Gastroesophageal sphincter (tissue), 4 donors: Measurements from ENCODE around the gene CNEP1R1. TPM values are rescaled to one million over a fixed set of nuclear protein-coding genes. Genes with fewer than 3 reads are reported as not detected.

Experiments used
- ATAC-seq: fragments of 150-250 bp; one replicate; pipeline ENCODE4 v1.9.1; 2016; ENCODE audit warnings: mild to moderate bottlenecking, moderate library complexity
- H3K27ac ChIP-seq, 4 donors: fragments of 200-600 bp; sonication (generic) in 3 of 4; 1 replicate in 3 of 4; 2 replicates in 1 of 4; pipeline ENCODE4 v1.5.1; 2016 to 2019
- H3K27me3 ChIP-seq: fragments of 200-600 bp; sonication (generic); one replicate; pipeline ENCODE4 v1.5.1; 2019
- H3K36me3 ChIP-seq, 2 donors: fragments of 200-600 bp; sonication (generic); one replicate each; pipeline ENCODE4 v1.5.1; 2019; ENCODE audit warnings: control low read depth in 1 of 2
- H3K4me1 ChIP-seq, 3 donors: fragments of 200-600 bp; sonication (generic); 1 replicate in 2 of 3; 2 replicates in 1 of 3; pipeline ENCODE4 v1.5.1; 2016 to 2019; ENCODE audit warnings: control low read depth in 2 of 3
- H3K4me3 ChIP-seq, 2 donors: fragments of 200-600 bp; sonication (generic); one replicate each; pipeline ENCODE4 v1.5.1; 2019; ENCODE audit warnings: mild to moderate bottlenecking in 1 of 2, moderate library complexity in 1 of 2
- H3K9me3 ChIP-seq, 3 donors: fragments of 200-600 bp; sonication (generic); one replicate each; pipeline ENCODE4 v1.5.1; 2017 to 2019; ENCODE audit warnings: control low read depth in 2 of 3
- EP300 ChIP-seq: sonication (generic); formaldehyde crosslinking; IDR thresholded peaks from one replicate; pipeline ENCODE4 v1.6.1; 2017; ENCODE audit warnings: antibody characterized with exemption, mild to moderate bottlenecking
- POLR2A ChIP-seq, 2 donors: fragments of 450-650 bp; IDR thresholded peaks; one replicate each; pipeline ENCODE4 v1.6.1; 2017; ENCODE audit warnings: antibody characterized with exemption in 2 of 2, mild to moderate bottlenecking in 2 of 2, moderate library complexity in 1 of 2
- POLR2AphosphoS5 ChIP-seq: sonication (generic); formaldehyde crosslinking; IDR thresholded peaks from one replicate; pipeline ENCODE4 v1.6.1; 2017; ENCODE audit warnings: antibody characterized with exemption
- WGBS, 2 donors: methylation state at CpG; one replicate each; pipeline ENCODE4 v1.1.5; 2018; ENCODE audit warnings: low coverage in 1 of 2; 5-methylcytosine and 5-hydroxymethylcytosine counted together
- small RNA-seq, 4 donors: library from RNA; depleted of rRNA; stranded (forward); fragments of <200 nt; gene quantifications; one replicate each; pipeline ENCODE3, GENCODE V24; 2016
- total RNA-seq, 4 donors: library from RNA; depleted of rRNA; stranded (reverse); fragments of >200 nt; gene quantifications; one replicate each; pipeline ENCODE4 v1.1.0, GENCODE V29; 2016
- TF ChIP-seq, protein P1 (sequence below), 4 experiments: fragments of 200-600 bp in 2 of 4; fragments of 450-650 bp in 2 of 4; sonication (generic) in 1 of 4; IDR thresholded peaks; one replicate each; pipeline ENCODE4 v1.5.1; 2017 to 2019; ENCODE audit warnings: antibody characterized with exemption in 4 of 4, mild to moderate bottlenecking in 2 of 4, moderate library complexity in 2 of 4

Gene CNEP1R1
- total RNA-seq, 4 donors from 2014 or later = 11.6 to 21.8 (median 15.5) TPM

GRCh38 chr16:50081428-50082018, 56.5 kb downstream of the CNEP1R1 start:
- 57 to 75% methylated on average over 6 to 7 of the region's 7 CpGs for WGBS, 2 donors
- Histone ChIP-seq H3K36me3 (peaks cover 0 to 93% of the 10 kb centered on the region in 2 donors), H3K27me3 (no peaks in the 10 kb centered on the region), H3K4me3 (no peak overlapping the region), H3K4me1 (no peaks in the 10 kb centered on the region), H3K9me3 (no peaks in the 10 kb centered on the region), H3K27ac (no peak overlapping the region)
- TF ChIP-seq POLR2AphosphoS5 = no peak
- no peak for ATAC-seq

GRCh38 chr16:50083996-50084395, 59.0 kb downstream of the CNEP1R1 start:
- Histone ChIP-seq H3K27ac (no peak overlapping the region), H3K4me1 (no peaks in the 10 kb centered on the region), H3K36me3 (peaks cover 0 to 94% of the 10 kb centered on the region in 2 donors), H3K4me3 (no peak overlapping the region), H3K27me3 (no peaks in the 10 kb centered on the region), H3K9me3 (no peaks in the 10 kb centered on the region)
- 73 to 77% methylated on average over 5 of the region's 8 CpGs for WGBS, 2 donors
- ATAC-seq = no peak
- no peak for TF ChIP-seq EP300

GRCh38 chr16:50086176-50086575, 61.2 kb downstream of the CNEP1R1 start:
- H3K27me3 ChIP-seq = no peaks in the 10 kb centered on the region
- H3K27ac ChIP-seq = no peak overlapping the region
- no peak for TF ChIP-seq POLR2A (IDR thresholded peaks at IDR 0.05)
- no peak for TF ChIP-seq EP300
- no peak for TF ChIP-seq POLR2AphosphoS5
- TF ChIP-seq, protein P1, sequence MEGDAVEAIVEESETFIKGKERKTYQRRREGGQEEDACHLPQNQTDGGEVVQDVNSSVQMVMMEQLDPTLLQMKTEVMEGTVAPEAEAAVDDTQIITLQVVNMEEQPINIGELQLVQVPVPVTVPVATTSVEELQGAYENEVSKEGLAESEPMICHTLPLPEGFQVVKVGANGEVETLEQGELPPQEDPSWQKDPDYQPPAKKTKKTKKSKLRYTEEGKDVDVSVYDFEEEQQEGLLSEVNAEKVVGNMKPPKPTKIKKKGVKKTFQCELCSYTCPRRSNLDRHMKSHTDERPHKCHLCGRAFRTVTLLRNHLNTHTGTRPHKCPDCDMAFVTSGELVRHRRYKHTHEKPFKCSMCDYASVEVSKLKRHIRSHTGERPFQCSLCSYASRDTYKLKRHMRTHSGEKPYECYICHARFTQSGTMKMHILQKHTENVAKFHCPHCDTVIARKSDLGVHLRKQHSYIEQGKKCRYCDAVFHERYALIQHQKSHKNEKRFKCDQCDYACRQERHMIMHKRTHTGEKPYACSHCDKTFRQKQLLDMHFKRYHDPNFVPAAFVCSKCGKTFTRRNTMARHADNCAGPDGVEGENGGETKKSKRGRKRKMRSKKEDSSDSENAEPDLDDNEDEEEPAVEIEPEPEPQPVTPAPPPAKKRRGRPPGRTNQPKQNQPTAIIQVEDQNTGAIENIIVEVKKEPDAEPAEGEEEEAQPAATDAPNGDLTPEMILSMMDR (IDR thresholded peaks at IDR 0.05) = no peak
- 86 to 89% methylated on average over 4 to 6 of the region's 6 CpGs for WGBS, 2 donors
- no peaks in the 10 kb centered on the region for H3K9me3 ChIP-seq
- peaks cover 0 to 89% of the 10 kb centered on the region in 2 donors for H3K36me3 ChIP-seq
- H3K4me3 ChIP-seq = no peak overlapping the region
- no peak for ATAC-seq
- no peaks in the 10 kb centered on the region for H3K4me1 ChIP-seq

Small RNA genes lying within 50 kb of the gene (small RNA-seq; reads per million reads assigned to genes)
- gene RF00017 = 0 reads per million in 4 donors

Other genes starting within 250 kb of the CNEP1R1 start
- 10 to 100 TPM in 1 of 4 donors, 1 to 10 TPM in 3; 7.0 to 19.7 (median 8.4) TPM for gene ZNF423, start 169.1 kb upstream of the CNEP1R1 start, total RNA-seq
- gene HEATR3, start 40.7 kb downstream of the CNEP1R1 start, total RNA-seq = 10 to 100 TPM; 11.2 to 27.4 (median 13.5) TPM
- gene TENT4B, start 128.1 kb downstream of the CNEP1R1 start, total RNA-seq = 10 to 100 TPM; 13.9 to 25.7 (median 20.9) TPM
- gene ADCY7, start 241.3 kb downstream of the CNEP1R1 start, total RNA-seq = 10 to 100 TPM; 12.7 to 23.5 (median 19.3) TPM